ENCODE results near the gene B9D1. TPM values are rescaled to one million over a fixed set of nuclear protein-coding genes. Genes with fewer than 3 reads are reported as not detected.

B9D1 gene
- total and polyA plus RNA-seq, 2 of the 13 experiments (the other 11 are each of a cell fraction or from before 2014, with no cell fraction given): 27.7 to 31.1 TPM

GRCh38 chr17:19407601-19408345 lies 45.2 kb upstream of the B9D1 start:
- Histone ChIP-seq H3K27ac (ENCODE audit: extremely low read length, insufficient read depth, low read length) (no peak overlapping the region), H3K79me2 (ENCODE audit: insufficient read depth, low read length) (no peaks in the 10 kb centered on the region), H3K27me3 (ENCODE audit: control insufficient read depth in 1 of 2, insufficient read depth in 2 of 2, low read length in 2 of 2) (peaks cover 12 to 29% of the 10 kb centered on the region in 2 experiments), H3K36me3 (replicated peaks in 1 of 2; ENCODE audit: control insufficient read depth in 1 of 2, insufficient read depth in 2 of 2, low read length in 2 of 2) (no peaks in the 10 kb centered on the region), H3K9ac (ENCODE audit: insufficient read depth, low read depth, low read length) (no peak overlapping the region), H2AFZ (ENCODE audit: low read length) (no peak overlapping the region), H3K9me3 (ENCODE audit: low read length) (no peaks in the 10 kb centered on the region), H3K4me3 (replicated peaks in 1 of 3; ENCODE audit: insufficient read depth in 1 of 3, low read depth in 2 of 3, low read length in 3 of 3) (no peak overlapping the region), H3K4me2 (ENCODE audit: low read depth, low read length) (no peak overlapping the region), H3K4me1 (ENCODE audit: insufficient read depth, low read length) (no peaks in the 10 kb centered on the region), H4K20me1 (ENCODE audit: insufficient read depth, low read length) (no peaks in the 10 kb centered on the region)
- intact Hi-C loops (cut with micrococcal nuclease; ENCODE audit: unreplicated experiment): no loop called here
- no peak for FAIRE-seq
- ATAC-seq: no peak
- POLR2A ChIA-PET: no interaction called here
- WGBS (ENCODE audit: low lambda C conversion rate): 76% methylated on average over 7 of the region's 10 CpGs
- in situ Hi-C loops (cut with HindIII; ENCODE audit: extremely low pct_ligation_motif_present, low pct_unique_long_range_greater_than_20kb): no loop called here
- BruUV-seq (replicated peaks): no TSS peak
- CTCF ChIA-PET (ENCODE audit: low intra/inter-chr PET ratio, low total read pairs): no interaction called here
- DNase-seq (ENCODE audit: low spot score): no peak
- TF ChIP-seq HDAC2 (CRISPR knock-in tag; IDR thresholded peaks at IDR 0.05): no peak
- no peak for TF ChIP-seq ZBTB39 (CRISPR knock-in tag; IDR thresholded peaks at IDR 0.05)
- no peak for TF ChIP-seq ZNF331 (CRISPR knock-in tag; IDR thresholded peaks at IDR 0.05)
- no peak for TF ChIP-seq ZNF839 (CRISPR knock-in tag; IDR thresholded peaks at IDR 0.05; ENCODE audit: borderline replicate concordance)
- TF ChIP-seq ZNF776 (CRISPR knock-in tag; IDR thresholded peaks at IDR 0.05): no peak
- no peak for TF ChIP-seq CBX5 (CRISPR knock-in tag; IDR thresholded peaks at IDR 0.05; ENCODE audit: borderline replicate concordance)
- no peak for TF ChIP-seq NFKBIZ (CRISPR knock-in tag; IDR thresholded peaks at IDR 0.05)
- no peak for TF ChIP-seq SUZ12 (IDR thresholded peaks at IDR 0.05; ENCODE audit: low read depth, low read length)
- no peak for TF ChIP-seq CENPBD1 (CRISPR knock-in tag; IDR thresholded peaks at IDR 0.05; ENCODE audit: borderline replicate concordance, low read depth)
- TF ChIP-seq TEAD2 (CRISPR knock-in tag; IDR thresholded peaks at IDR 0.05): no peak
- no peak for TF ChIP-seq MYPOP (CRISPR knock-in tag; IDR thresholded peaks at IDR 0.05)
- no peak for TF ChIP-seq ISX (CRISPR knock-in tag; conservative IDR thresholded peaks at IDR 0.05)
- no peak for TF ChIP-seq ZUFSP (CRISPR knock-in tag; IDR thresholded peaks at IDR 0.05; ENCODE audit: borderline replicate concordance)
- TF ChIP-seq TP53 (CRISPR knock-in tag; conservative IDR thresholded peaks at IDR 0.05): no peak
